ENCODE measurements around the gene BTF3L4.
A peak's percentile ranks its signal among the peaks of the same experiment; 100 is the strongest.

Gene BTF3L4

DNA sequence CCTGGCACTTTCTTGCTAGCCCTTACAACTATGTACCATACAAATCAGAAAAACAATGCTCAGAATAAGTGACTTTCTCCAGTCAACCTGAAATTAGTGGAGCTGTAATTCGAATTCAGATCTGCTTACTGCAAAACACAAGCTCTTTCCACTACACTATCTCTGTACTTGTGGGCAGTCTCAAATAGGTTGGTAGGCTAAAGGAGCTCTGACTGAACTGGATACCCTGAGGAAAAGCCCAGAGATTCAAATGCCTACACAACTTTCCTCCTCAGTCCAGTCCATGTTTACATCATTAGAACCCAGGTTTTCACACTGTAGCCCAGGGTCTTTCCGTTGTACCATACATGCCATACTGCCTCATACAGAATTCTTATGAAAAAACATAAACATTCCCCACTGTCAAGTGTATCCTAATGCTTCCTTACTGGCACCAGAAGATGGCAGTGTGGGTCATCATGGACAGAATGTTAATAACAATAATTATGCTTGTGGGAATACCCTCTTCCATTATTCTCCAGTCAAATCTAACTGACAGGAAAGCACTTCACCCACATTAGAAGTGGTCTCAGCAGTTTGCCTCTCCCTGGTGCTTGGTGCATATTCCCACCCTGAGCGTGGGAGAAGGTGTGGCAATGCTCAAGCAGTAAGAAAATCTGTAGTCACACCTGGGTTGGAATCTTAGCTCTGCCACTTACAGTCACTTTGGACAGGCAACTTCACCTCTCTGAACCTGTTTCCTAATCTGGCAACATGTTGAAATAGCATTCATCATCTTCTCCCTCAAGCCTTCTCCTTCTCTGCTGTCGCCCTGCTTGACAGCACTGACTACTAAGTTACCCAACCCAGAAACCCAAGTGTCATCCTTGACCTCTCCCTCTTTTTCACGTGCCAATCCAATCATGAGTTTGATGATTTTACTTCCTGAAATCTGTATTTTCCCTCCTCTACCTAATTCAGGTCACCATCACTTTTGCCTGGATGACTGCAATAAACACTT lies 71.4 kb downstream of the BTF3L4 start:
- peak; percentile 95 for FAIRE-seq

DNA sequence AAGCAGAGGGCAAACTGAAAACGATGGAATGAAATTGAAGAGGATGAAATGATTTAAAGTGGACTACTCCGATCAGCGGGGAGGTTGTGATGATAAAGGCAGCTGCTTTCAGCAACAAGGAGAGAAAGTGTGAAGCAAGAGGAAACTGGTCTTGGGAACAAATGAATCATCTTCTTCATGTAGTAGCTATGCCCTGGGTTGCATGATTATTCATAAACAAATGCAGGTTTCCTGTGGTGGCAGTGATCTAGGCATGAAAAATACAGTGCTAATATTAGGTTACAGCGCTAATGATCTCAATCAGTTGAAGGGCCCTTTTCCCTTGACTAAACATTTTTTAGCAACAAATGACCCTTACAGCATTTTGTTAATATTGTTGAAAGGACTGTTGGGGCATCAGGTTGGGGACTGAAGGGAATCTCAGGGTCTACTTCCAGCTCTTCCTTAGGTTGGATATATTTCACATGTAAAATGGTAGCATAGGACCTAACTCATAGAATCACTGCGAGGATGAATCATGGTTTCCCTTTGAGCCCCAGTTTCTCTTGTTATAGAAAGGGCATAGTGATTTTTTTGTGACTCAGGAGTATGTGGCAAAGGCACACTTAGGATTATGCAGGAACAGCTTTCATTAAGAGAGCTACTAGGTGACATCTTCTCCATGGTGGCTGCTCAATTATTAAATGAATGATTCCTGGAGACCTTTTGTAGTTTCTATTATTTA lies 83.9 kb downstream of the BTF3L4 start:
- FAIRE-seq: no peak
